Spleen (tissue), 11 donors: ENCODE results near the gene PPP2R2D. TPM values are rescaled to one million over a fixed set of nuclear protein-coding genes. Genes with fewer than 3 reads are reported as not detected.

Source experiments
- DNase-seq: peaks from one replicate; pipeline ENCODE4 v3.0.0-alpha.2; 2020
- H3K27ac ChIP-seq, 8 donors: fragments of 200-600 bp; sonication (generic) in 7 of 8; 1 replicate in 4 of 8; 2 replicates in 4 of 8; pipeline versions ENCODE4 v1.5.0 to v1.8.0; 2016 to 2021; ENCODE audit warnings: inconsistent platforms in 4 of 8, mild to moderate bottlenecking in 4 of 8, moderate library complexity in 1 of 8
- H3K27me3 ChIP-seq, 7 donors: fragments of 200-600 bp; sonication (generic) in 6 of 7; replicated peaks in 1 of 7; 1 replicate in 4 of 7; 2 replicates in 3 of 7; pipeline versions ENCODE4 v1.5.0 to v1.8.0; 2016 to 2021; ENCODE audit warnings: inconsistent platforms in 3 of 7, mild to moderate bottlenecking in 1 of 7
- H3K36me3 ChIP-seq, 6 donors: fragments of 200-600 bp; sonication (generic) in 5 of 6; 1 replicate in 4 of 6; 2 replicates in 2 of 6; pipeline versions ENCODE4 v1.5.0 to v1.8.0; 2016 to 2021; ENCODE audit warnings: inconsistent platforms in 2 of 6
- H3K4me1 ChIP-seq, 6 donors: fragments of 200-600 bp; sonication (generic) in 5 of 6; 1 replicate in 3 of 6; 2 replicates in 3 of 6; pipeline versions ENCODE4 v1.5.0 to v1.8.0; 2016 to 2021; ENCODE audit warnings: inconsistent platforms in 3 of 6
- H3K4me3 ChIP-seq, 8 donors: fragments of 200-600 bp; sonication (generic) in 7 of 8; 1 replicate in 4 of 8; 2 replicates in 4 of 8; pipeline versions ENCODE4 v1.5.0 to v1.8.0; 2016 to 2021; ENCODE audit warnings: inconsistent platforms in 4 of 8, mild to moderate bottlenecking in 4 of 8, moderate library complexity in 2 of 8
- H3K9me3 ChIP-seq, 8 donors: fragments of 200-600 bp; sonication (generic) in 7 of 8; 1 replicate in 4 of 8; 2 replicates in 4 of 8; pipeline versions ENCODE4 v1.5.0 to v1.8.0; 2016 to 2021; ENCODE audit warnings: inconsistent platforms in 4 of 8
- POLR2A ChIP-seq, 3 donors: fragments of 450-650 bp; IDR thresholded peaks; one replicate each; pipeline ENCODE4 v1.5.1; 2017; ENCODE audit warnings: antibody characterized with exemption in 3 of 3, mild to moderate bottlenecking in 1 of 3
- POLR2AphosphoS5 ChIP-seq, 3 donors: sonication (generic); formaldehyde crosslinking; IDR thresholded peaks; one replicate each; pipeline ENCODE4 v1.5.1; 2017; ENCODE audit warnings: antibody characterized with exemption in 3 of 3
- WGBS, 5 donors: extraction: QIAGEN DNeasy Blood & Tissue Kit in 3 of 5; methylation state at CpG; one replicate each; pipeline versions ENCODE4 v1.1.5 to v1.1.7; 2013 to 2018; 5-methylcytosine and 5-hydroxymethylcytosine counted together
- intact Hi-C: fragments of 100-400 bp; cut with DNase I; formaldehyde crosslinking; loops from one replicate; pipeline ENCODE4 v1.15.0; 2023; ENCODE audit warnings: low total_unique reads
- polyA plus RNA-seq, 3 donors: library from polyadenylated mRNA; stranded (reverse); fragments of 200-250 nt; gene quantifications; one replicate each; pipeline ENCODE4 v1.2.1, GENCODE V29; 2013
- total RNA-seq, 7 donors: library from RNA; depleted of rRNA in 3 of 7; stranded (reverse); fragments of >200 nt in 3 of 7; fragmentation: NEBNext Ultra II Directional in 4 of 7; extraction: Animal tissue kit (Norgen Biotek cat#: 25700) in 4 of 7; gene quantifications; one replicate each; pipeline versions ENCODE4 v1.1.0 to v1.2.1, GENCODE V29; 2016 to 2021
- TF ChIP-seq, protein P1 (sequence below), 11 experiments: fragments of 200-600 bp in 7 of 11; fragments of 450-650 bp in 4 of 11; sonication (generic) in 4 of 11; IDR thresholded peaks in 8 of 11; conservative IDR thresholded peaks in 3 of 11; 1 replicate in 7 of 11; 2 replicates in 4 of 11; pipeline versions ENCODE4 v1.4.0 to v1.8.0; 2016 to 2021; ENCODE audit warnings: antibody characterized with exemption in 11 of 11, inconsistent platforms in 4 of 11, mild to moderate bottlenecking in 1 of 11
- donor health status: healthy with polysubstance abuse.
- donor health status: DM: no; HTN: no; CAD: no; lungs with moderate emphysema.
- donor health status: DM: no; HTN: no; CAD: no.
- donor health status: Bipolar disorder and iron deficiency.
- donor health status: healthy.
- donor health status: DM: no; HTN: no; CAD: no.
- donor health status: DM: yes; HTN: yes; CAD: no.

Gene PPP2R2D
- total and polyA plus RNA-seq, 10 donors: 15.6 to 41.2 (median 32.0) TPM

DNA sequence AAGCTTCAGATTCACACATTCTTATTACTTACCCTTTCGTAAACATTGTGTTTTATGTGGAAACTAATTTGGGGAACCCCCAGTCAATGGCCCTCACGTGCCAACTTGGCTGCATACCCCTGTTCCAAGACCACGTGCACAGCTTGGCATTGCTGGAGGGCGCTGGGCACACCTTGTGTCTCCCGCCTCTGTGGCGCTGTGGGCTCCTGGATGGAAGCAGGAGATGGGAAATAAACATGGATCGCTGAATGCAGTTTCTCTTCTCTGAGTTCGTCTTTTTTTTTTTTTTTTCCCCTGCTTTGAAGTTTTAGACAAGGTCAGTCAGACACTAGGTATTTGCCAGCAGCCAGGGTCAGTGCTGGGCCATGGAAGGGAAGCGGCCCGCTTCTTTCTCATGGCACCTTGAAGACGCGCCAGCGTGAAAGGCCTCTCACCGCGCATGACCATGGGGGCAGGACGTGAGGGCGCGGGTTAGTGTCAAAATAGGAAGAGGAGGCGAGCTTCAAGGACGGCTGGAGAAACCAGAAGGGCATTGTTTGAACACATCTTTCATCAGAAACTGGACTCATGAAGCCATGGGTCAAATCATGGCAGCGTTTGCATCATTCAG is 53.7 kb downstream of the PPP2R2D start:
- no peaks in the 10 kb centered on the region for H3K27me3 ChIP-seq
- peaks cover 0 to 6% (median 0%) of the 10 kb centered on the region in 6 donors for H3K4me1 ChIP-seq
- H3K27ac ChIP-seq: peak overlapping the region in 4 of 8 donors; percentile 1 to 22 (median 14)
- 73 to 87% (median 81%) methylated on average over 21 of the region's 21 CpGs for WGBS, 5 donors
- peak; percentile 73 for DNase-seq
- intact Hi-C loops: no loop called here
- peak in 2 of 3 donors; percentile 20 to 64 for TF ChIP-seq POLR2AphosphoS5 (IDR thresholded peaks at IDR 0.05)
- TF ChIP-seq POLR2A (IDR thresholded peaks at IDR 0.05): no peak
- peaks cover 0 to 85% (median 41%) of the 10 kb centered on the region in 6 donors for H3K36me3 ChIP-seq
- no peaks in the 10 kb centered on the region for H3K9me3 ChIP-seq
- H3K4me3 ChIP-seq: no peak overlapping the region

DNA sequence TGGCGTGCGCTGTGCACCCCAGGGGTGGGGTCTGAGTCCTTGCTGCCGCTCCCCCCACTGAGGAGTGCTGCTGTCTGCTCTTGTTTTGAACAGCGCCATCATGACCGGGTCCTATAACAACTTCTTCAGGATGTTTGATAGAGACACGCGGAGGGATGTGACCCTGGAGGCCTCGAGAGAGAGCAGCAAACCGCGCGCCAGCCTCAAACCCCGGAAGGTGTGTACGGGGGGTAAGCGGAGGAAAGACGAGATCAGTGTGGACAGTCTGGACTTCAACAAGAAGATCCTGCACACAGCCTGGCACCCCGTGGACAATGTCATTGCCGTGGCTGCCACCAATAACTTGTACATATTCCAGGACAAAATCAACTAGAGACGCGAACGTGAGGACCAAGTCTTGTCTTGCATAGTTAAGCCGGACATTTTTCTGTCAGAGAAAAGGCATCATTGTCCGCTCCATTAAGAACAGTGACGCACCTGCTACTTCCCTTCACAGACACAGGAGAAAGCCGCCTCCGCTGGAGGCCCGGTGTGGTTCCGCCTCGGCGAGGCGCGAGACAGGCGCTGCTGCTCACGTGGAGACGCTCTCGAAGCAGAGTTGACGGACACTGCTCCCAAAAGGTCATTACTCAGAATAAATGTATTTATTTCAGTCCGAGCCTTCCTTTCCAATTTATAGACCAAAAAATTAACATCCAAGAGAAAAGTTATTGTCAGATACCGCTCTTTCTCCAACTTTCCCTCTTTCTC is 55.0 kb downstream of the PPP2R2D start:
- Histone ChIP-seq H3K27ac (no peak overlapping the region), H3K27me3 (no peaks in the 10 kb centered on the region), H3K4me3 (no peak overlapping the region), H3K36me3 (peaks cover 0 to 86% (median 49%) of the 10 kb centered on the region in 6 donors), H3K9me3 (no peaks in the 10 kb centered on the region), H3K4me1 (peaks cover 0 to 6% (median 0%) of the 10 kb centered on the region in 6 donors)
- TF ChIP-seq POLR2AphosphoS5 (IDR thresholded peaks at IDR 0.05) (peak in 1 of 3 donors; percentile 52), POLR2A (IDR thresholded peaks at IDR 0.05) (no peak)
- peak; percentile 66 for DNase-seq
- WGBS, 5 donors: 95 to 98% (median 96%) methylated on average over 38 of the region's 38 CpGs
- intact Hi-C loops: no loop called here

DNA sequence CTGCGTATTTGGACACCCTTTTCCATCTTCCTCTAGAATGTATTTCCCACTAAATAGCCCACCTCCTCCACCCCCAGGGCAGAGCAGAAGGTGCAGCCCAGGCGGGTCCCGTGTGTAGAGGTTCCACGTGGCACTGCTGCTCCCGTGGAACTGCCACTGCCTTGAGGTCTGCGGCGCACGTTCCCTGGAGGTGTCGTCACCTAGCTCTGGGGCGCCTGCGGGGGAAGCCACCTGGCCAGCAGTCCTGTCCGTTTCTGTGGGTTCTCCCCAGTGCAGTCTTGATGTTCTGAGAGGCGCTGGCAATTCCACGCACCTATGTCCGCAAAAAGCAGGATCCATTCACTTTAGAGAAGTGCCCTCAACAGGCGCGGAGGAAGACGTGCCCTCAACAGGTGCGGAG is 59.0 kb downstream of the PPP2R2D start:
- no peak overlapping the region for H3K27ac ChIP-seq
- peaks cover 0 to 7% (median under 1%) of the 10 kb centered on the region in 6 donors for H3K4me1 ChIP-seq
- peak in 1 of 3 donors; percentile 50 for TF ChIP-seq POLR2AphosphoS5 (IDR thresholded peaks at IDR 0.05)
- TF ChIP-seq, protein P1, sequence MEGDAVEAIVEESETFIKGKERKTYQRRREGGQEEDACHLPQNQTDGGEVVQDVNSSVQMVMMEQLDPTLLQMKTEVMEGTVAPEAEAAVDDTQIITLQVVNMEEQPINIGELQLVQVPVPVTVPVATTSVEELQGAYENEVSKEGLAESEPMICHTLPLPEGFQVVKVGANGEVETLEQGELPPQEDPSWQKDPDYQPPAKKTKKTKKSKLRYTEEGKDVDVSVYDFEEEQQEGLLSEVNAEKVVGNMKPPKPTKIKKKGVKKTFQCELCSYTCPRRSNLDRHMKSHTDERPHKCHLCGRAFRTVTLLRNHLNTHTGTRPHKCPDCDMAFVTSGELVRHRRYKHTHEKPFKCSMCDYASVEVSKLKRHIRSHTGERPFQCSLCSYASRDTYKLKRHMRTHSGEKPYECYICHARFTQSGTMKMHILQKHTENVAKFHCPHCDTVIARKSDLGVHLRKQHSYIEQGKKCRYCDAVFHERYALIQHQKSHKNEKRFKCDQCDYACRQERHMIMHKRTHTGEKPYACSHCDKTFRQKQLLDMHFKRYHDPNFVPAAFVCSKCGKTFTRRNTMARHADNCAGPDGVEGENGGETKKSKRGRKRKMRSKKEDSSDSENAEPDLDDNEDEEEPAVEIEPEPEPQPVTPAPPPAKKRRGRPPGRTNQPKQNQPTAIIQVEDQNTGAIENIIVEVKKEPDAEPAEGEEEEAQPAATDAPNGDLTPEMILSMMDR (IDR thresholded peaks at IDR 0.05 in 8 of 11, conservative IDR thresholded peaks at IDR 0.05 in 3 of 11): no peak
- TF ChIP-seq POLR2A (IDR thresholded peaks at IDR 0.05): no peak
- H3K36me3 ChIP-seq: peaks cover 0 to 78% (median 32%) of the 10 kb centered on the region in 6 donors
- H3K9me3 ChIP-seq: no peaks in the 10 kb centered on the region
- peak; percentile 74 for DNase-seq
- intact Hi-C loops: no loop called here
- no peak overlapping the region for H3K4me3 ChIP-seq
- 90 to 93% (median 92%) methylated on average over 18 to 19 of the region's 19 CpGs for WGBS, 5 donors
- H3K27me3 ChIP-seq: no peaks in the 10 kb centered on the region

DNA sequence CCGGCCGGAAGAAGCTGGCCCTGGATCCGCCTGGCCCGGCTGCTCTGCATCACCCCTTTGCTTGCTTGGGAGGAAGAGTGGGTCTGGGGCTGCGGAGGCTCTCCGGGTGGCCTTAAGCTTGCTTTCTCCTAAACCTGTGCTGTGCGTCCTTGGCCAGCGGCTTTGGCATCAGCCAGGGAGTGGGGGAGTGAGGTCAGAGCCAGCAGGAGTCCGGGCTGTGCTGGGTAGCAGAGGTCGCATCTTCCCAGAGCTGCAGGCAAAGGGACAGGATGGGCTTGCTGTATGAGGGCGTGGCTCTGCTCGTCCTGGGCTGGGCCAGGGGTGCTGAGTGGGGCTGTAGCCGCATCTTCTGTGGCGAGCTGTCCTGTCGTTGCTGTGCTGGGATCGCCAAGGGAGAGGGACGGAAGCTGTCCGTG is 59.8 kb downstream of the PPP2R2D start:
- Histone ChIP-seq H3K4me3 (no peak overlapping the region), H3K4me1 (peaks cover 0 to 13% (median 3%) of the 10 kb centered on the region in 6 donors), H3K36me3 (peaks cover 0 to 78% (median 28%) of the 10 kb centered on the region in 6 donors), H3K27me3 (no peaks in the 10 kb centered on the region), H3K9me3 (no peaks in the 10 kb centered on the region), H3K27ac (no peak overlapping the region)
- WGBS, 5 donors: 86 to 97% (median 93%) methylated on average over 14 to 18 of the region's 18 CpGs
- intact Hi-C loops: no loop called here
- DNase-seq: no peak
- TF ChIP-seq, protein P1 (IDR thresholded peaks at IDR 0.05 in 8 of 11, conservative IDR thresholded peaks at IDR 0.05 in 3 of 11): no peak
- TF ChIP-seq POLR2AphosphoS5 (IDR thresholded peaks at IDR 0.05) (peak in 1 of 3 donors; percentile 25), POLR2A (IDR thresholded peaks at IDR 0.05) (no peak)
